MM.1S (cell line): ENCODE measurements around the gene TRAPPC8.
A peak's percentile ranks its signal among the peaks of the same experiment; 100 is the strongest.

Experiments used
- EZH2phosphoT487 ChIP-seq: fragments of 300-600 bp; sonication (generic); IDR thresholded peaks from 2 replicates; pipeline ENCODE4 v1.6.1; 2018; ENCODE audit warnings: antibody characterized with exemption, low read length
- TF ChIP-seq, protein P1 (sequence below): fragments of 300-600 bp; sonication (generic); IDR thresholded peaks from 2 replicates; pipeline ENCODE4 v1.5.1; 2016; ENCODE audit warnings: antibody characterized with exemption, low read length, mixed read lengths

DNA sequence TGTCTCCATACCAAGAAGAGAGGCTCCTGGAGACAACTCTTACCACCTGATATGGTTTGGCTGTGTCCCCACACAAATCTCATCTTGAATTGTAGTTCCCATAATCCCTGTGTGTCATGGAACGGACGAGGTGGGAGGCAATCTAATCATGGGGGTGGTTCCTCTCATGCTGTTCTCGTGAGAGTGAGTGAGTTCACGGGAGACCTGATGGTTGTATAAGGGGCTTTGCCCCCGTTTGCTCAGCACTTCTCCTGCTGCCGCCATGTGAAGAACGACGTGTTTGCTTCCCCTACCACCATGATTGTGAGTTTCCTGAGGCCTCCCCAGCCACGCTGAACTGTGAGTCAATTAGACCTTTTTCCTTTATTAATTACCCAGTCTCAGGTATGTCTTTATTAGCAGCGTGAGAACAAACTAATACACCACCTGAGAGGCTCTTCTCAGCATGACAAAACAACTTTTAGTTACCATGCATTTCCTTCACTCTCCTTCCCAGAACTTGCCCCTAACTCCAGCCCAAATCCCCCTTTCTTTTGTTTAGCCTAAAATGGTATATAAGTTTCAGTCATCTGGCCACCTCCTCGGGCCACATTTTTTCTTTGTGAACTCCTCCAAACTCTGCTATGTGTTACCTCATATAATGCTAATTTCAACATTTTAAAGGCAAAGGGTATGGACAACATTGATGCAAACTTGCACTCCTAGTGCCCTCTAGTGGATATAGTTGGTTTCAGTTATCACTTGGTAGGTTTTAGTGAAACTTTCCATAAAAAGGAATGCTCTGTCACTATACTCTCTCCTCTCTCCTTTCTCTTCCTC lies 123.6 kb downstream of the TRAPPC8 start:
- TF ChIP-seq, protein P1, sequence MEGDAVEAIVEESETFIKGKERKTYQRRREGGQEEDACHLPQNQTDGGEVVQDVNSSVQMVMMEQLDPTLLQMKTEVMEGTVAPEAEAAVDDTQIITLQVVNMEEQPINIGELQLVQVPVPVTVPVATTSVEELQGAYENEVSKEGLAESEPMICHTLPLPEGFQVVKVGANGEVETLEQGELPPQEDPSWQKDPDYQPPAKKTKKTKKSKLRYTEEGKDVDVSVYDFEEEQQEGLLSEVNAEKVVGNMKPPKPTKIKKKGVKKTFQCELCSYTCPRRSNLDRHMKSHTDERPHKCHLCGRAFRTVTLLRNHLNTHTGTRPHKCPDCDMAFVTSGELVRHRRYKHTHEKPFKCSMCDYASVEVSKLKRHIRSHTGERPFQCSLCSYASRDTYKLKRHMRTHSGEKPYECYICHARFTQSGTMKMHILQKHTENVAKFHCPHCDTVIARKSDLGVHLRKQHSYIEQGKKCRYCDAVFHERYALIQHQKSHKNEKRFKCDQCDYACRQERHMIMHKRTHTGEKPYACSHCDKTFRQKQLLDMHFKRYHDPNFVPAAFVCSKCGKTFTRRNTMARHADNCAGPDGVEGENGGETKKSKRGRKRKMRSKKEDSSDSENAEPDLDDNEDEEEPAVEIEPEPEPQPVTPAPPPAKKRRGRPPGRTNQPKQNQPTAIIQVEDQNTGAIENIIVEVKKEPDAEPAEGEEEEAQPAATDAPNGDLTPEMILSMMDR: peak; percentile 81
- TF ChIP-seq EZH2phosphoT487: no peak
